SK-N-SH treated with all-trans-retinoic acid at 6 μM for 48 hours (cell line): ENCODE results near the gene ST14.

Experiments used
- ATAC-seq: fragments of 200-7000 bp; cut with Tn5 transposase; 3 replicates; pipeline ENCODE4 v1.9.1; 2020; ENCODE audit warnings: mild to moderate bottlenecking, moderate library complexity
- ARNTL ChIP-seq: fragments of 450-650 bp; formaldehyde crosslinking; IDR thresholded peaks from 2 replicates; pipeline ENCODE4 v1.5.0; 2020; ENCODE audit warnings: low read depth, mild to moderate bottlenecking, moderate library complexity, borderline replicate concordance
- BACH2 ChIP-seq: fragments of 250-450 bp; sonication (Bioruptor Pico); IDR thresholded peaks from 2 replicates; pipeline ENCODE4 v1.9.0; 2021; ENCODE audit warnings: mild to moderate bottlenecking, borderline replicate concordance
- CSDC2 ChIP-seq: fragments of 250-450 bp; sonication (Bioruptor Pico); IDR thresholded peaks from 2 replicates; pipeline ENCODE4 v1.5.0; 2020; ENCODE audit warnings: mild to moderate bottlenecking, moderate library complexity
- GLIS3 ChIP-seq: fragments of 250-450 bp; sonication (Bioruptor Pico); IDR thresholded peaks from 2 replicates; pipeline ENCODE4 v1.5.0; 2020; ENCODE audit warnings: mild to moderate bottlenecking, moderate library complexity
- ISL1 ChIP-seq: fragments of 250-450 bp; sonication (Bioruptor Pico); IDR thresholded peaks from 2 replicates; pipeline ENCODE4 v2.1.2; 2022; ENCODE audit warnings: mild to moderate bottlenecking, moderate library complexity
- OSR1 ChIP-seq: fragments of 250-450 bp; sonication (Bioruptor Pico); IDR thresholded peaks from 2 replicates; pipeline ENCODE4 v1.8.0; 2022; ENCODE audit warnings: moderate library complexity, mild to moderate bottlenecking, inconsistent platforms
- PATZ1 ChIP-seq: fragments of 250-450 bp; sonication (Bioruptor Pico); IDR thresholded peaks from 2 replicates; pipeline ENCODE4 v1.8.0; 2020; ENCODE audit warnings: mild to moderate bottlenecking, moderate library complexity, borderline replicate concordance
- PPARA ChIP-seq: fragments of 250-450 bp; sonication (Bioruptor Pico); IDR thresholded peaks from 2 replicates; pipeline ENCODE4 v1.5.0; 2020; ENCODE audit warnings: mild to moderate bottlenecking, borderline replicate concordance
- RARB ChIP-seq: fragments of 250-450 bp; sonication (Bioruptor Pico); IDR thresholded peaks from 2 replicates; pipeline ENCODE4 v1.8.0; 2021; ENCODE audit warnings: mild to moderate bottlenecking, moderate library complexity
- SNAI2 ChIP-seq: fragments of 250-450 bp; sonication (Bioruptor Pico); IDR thresholded peaks from 2 replicates; pipeline ENCODE4 v1.5.0; 2020; ENCODE audit warnings: mild to moderate bottlenecking, moderate library complexity
- TCF4 ChIP-seq: fragments of 250-450 bp; sonication (Bioruptor Pico); IDR thresholded peaks from 2 replicates; pipeline ENCODE4 v1.8.0; 2021; ENCODE audit warnings: mild to moderate bottlenecking, moderate library complexity, borderline replicate concordance
- TOX ChIP-seq: fragments of 250-450 bp; sonication (Bioruptor Pico); IDR thresholded peaks from 2 replicates; pipeline ENCODE4 v1.8.0; 2021; ENCODE audit warnings: mild to moderate bottlenecking, moderate library complexity, borderline replicate concordance
- TSHZ2 ChIP-seq: fragments of 250-450 bp; sonication (Bioruptor Pico); IDR thresholded peaks from 2 replicates; pipeline ENCODE4 v1.5.0; 2020; ENCODE audit warnings: mild to moderate bottlenecking, moderate library complexity
- ZC3H10 ChIP-seq: fragments of 250-450 bp; sonication (Bioruptor Pico); IDR thresholded peaks from 2 replicates; pipeline ENCODE4 v1.5.1; 2021; ENCODE audit warnings: mild to moderate bottlenecking, moderate library complexity
- ZFP3 ChIP-seq: fragments of 250-450 bp; sonication (Bioruptor Pico); IDR thresholded peaks from 2 replicates; pipeline ENCODE4 v1.5.0; 2020; ENCODE audit warnings: mild to moderate bottlenecking, moderate library complexity
- ZFP30 ChIP-seq: fragments of 450-650 bp; formaldehyde crosslinking; IDR thresholded peaks from 2 replicates; pipeline ENCODE4 v1.5.0; 2022; ENCODE audit warnings: mild to moderate bottlenecking, moderate library complexity
- ZNF565 ChIP-seq: fragments of 450-650 bp; formaldehyde crosslinking; conservative IDR thresholded peaks from 2 replicates; pipeline ENCODE4 v1.5.0; 2020; ENCODE audit warnings: low read depth, mild to moderate bottlenecking, moderate library complexity
- ZNF70 ChIP-seq: fragments of 450-650 bp; formaldehyde crosslinking; IDR thresholded peaks from 2 replicates; pipeline ENCODE4 v1.5.0; 2020; ENCODE audit warnings: mild to moderate bottlenecking, moderate library complexity
- ZNF8 ChIP-seq: fragments of 450-650 bp; formaldehyde crosslinking; IDR thresholded peaks from 2 replicates; pipeline ENCODE4 v1.5.0; 2020; ENCODE audit warnings: mild to moderate bottlenecking, moderate library complexity

Gene ST14

GRCh38 chr11:130159657-130160497, at the start of gene ST14:
Gene ST14 (plus strand): TSS chr11:130159782. CDS start chr11:130159980, 198 bp downstream.
- no peak for ATAC-seq
- TF ChIP-seq ARNTL (CRISPR knock-in tag) = no peak
- no peak for TF ChIP-seq BACH2
- TF ChIP-seq TCF4 (CRISPR knock-in tag) = no peak
- TF ChIP-seq ZFP3 (CRISPR knock-in tag) = no peak
- no peak for TF ChIP-seq CSDC2 (CRISPR knock-in tag)
- TF ChIP-seq ISL1 (CRISPR knock-in tag) = no peak
- TF ChIP-seq PATZ1 (CRISPR knock-in tag) = no peak
- TF ChIP-seq PPARA (CRISPR knock-in tag) = no peak
- TF ChIP-seq ZNF565 = no peak
- TF ChIP-seq ZC3H10 = no peak
- TF ChIP-seq ZNF70 (CRISPR knock-in tag) = no peak
- no peak for TF ChIP-seq SNAI2 (CRISPR knock-in tag)
- TF ChIP-seq TOX (CRISPR knock-in tag) = no peak
- TF ChIP-seq, all 23 proteins: peak for 0

GRCh38 chr11:130110339-130111108, 49.1 kb upstream of the ST14 start:
- TF ChIP-seq TCF4 (CRISPR knock-in tag) = no peak
- no peak for TF ChIP-seq ZFP30 (CRISPR knock-in tag)
- no peak for TF ChIP-seq GLIS3 (CRISPR knock-in tag)
- no peak for TF ChIP-seq PPARA (CRISPR knock-in tag)
- TF ChIP-seq RARB (CRISPR knock-in tag) = no peak
- no peak for TF ChIP-seq ZNF8 (CRISPR knock-in tag)
- no peak for TF ChIP-seq ARNTL (CRISPR knock-in tag)
- TF ChIP-seq OSR1 (CRISPR knock-in tag) = no peak
- no peak for TF ChIP-seq ZC3H10
- TF ChIP-seq TOX (CRISPR knock-in tag) = no peak
- no peak for TF ChIP-seq ZNF565
- TF ChIP-seq TSHZ2 (CRISPR knock-in tag) = no peak
- TF ChIP-seq PATZ1 (CRISPR knock-in tag) = no peak
- ATAC-seq = no peak

- no peak for TF ChIP-seq OSR1 (CRISPR knock-in tag)
- TF ChIP-seq ZNF565 = no peak
- no peak for TF ChIP-seq ZNF8 (CRISPR knock-in tag)
- TF ChIP-seq ZFP3 (CRISPR knock-in tag) = no peak
- no peak for TF ChIP-seq ZNF70 (CRISPR knock-in tag)
- TF ChIP-seq ARNTL (CRISPR knock-in tag) = no peak
- TF ChIP-seq BACH2 = no peak
- no peak for TF ChIP-seq ZC3H10
- TF ChIP-seq RARB (CRISPR knock-in tag) = no peak
- no peak for ATAC-seq
Measured at GRCh38 chr11:130112071-130112830, 47.3 kb upstream of the ST14 start.
